NCI-H345 treated with DMSO at 0.1 percent for 48 hours (cell line): ENCODE measurements around the gene SLC25A23.
"Not testable (repeated sequence)": the region's sequence is repeated elsewhere in the genome, so short reads cannot be mapped to it uniquely, and the experiment has no call there.

Source experiments
- DNase-seq: peaks from one replicate; lab custom pipeline; 2025; ENCODE audit not compliant: unreplicated experiment; lab: John Stamatoyannopoulos, UW

Gene SLC25A23

DNA sequence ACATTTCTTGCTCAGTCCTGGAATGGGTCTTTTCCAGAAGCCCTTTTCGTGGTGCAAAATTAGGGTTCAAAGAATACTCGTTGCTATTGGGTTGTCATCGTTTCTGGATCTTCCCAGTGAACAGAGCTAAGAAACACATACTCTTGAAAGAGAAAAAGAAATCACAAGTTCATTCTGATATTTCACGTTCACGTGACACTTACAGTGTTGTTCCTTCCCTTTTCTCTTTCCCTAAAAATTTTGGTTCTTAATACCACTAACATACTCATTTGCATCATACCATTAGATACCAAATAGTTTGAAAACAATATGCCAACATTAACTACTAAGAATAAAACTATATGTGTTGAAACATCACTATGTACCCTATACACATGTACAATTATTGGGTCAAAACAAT, 53.2 kb downstream of the SLC25A23 start:
- no peak for DNase-seq

DNA sequence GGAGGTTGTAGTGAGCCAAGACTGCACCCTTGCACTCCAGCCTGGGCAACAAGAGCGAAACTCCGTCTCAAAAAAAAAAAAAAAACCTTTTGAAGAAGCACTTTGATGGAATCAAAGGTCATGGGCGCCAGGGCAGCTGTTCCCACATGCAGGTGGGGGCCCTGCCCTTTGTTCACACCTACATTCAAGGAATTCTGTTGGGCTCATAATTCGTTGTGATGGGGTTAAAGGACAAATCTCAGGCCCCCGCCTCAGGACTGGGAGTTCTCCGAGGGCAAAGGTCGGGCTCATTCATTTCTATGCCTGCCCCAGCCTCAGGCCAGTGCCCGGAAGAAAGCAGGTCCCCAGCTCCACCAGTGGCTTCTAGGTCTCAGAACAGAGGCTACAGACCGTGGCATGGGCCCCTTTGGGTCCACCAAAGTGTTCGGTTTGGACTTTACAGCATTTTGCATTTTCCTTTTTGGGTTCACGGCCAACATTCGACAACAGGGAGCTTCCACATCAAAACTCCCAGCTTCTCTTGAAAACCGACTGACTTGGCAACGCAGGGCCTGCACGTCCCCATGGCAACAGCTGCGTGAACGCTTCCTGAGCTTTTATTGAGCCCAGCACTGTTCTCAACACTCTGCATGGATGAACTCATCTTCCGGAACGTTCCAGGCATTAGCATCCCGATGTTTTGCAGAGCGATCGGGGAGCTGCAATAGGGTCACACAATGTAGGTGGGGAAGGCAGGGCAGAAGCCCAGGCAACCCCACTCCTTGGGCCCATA, 56.6 kb downstream of the SLC25A23 start:
- DNase-seq, result no peak

DNA sequence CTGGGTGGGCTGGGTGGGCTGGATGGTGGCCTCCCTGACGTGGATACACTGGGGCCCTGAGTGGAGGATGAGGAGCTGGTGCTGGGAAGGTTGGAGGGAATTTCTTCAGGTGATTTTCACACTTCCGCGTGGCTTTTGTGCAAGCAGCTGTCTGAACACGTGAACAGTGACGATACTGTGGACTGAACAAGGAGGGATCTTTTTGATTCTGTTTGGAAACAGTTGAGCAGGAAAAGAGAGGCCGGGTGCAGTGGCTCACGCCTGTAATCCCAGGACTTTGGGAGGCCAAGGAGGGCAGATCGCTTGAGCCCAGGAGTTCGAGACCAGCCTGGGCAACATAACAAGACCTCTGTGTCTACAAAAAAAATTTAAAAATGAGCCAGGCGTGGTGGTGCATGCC, 57.5 kb downstream of the SLC25A23 start:
- DNase-seq, result no peak

DNA sequence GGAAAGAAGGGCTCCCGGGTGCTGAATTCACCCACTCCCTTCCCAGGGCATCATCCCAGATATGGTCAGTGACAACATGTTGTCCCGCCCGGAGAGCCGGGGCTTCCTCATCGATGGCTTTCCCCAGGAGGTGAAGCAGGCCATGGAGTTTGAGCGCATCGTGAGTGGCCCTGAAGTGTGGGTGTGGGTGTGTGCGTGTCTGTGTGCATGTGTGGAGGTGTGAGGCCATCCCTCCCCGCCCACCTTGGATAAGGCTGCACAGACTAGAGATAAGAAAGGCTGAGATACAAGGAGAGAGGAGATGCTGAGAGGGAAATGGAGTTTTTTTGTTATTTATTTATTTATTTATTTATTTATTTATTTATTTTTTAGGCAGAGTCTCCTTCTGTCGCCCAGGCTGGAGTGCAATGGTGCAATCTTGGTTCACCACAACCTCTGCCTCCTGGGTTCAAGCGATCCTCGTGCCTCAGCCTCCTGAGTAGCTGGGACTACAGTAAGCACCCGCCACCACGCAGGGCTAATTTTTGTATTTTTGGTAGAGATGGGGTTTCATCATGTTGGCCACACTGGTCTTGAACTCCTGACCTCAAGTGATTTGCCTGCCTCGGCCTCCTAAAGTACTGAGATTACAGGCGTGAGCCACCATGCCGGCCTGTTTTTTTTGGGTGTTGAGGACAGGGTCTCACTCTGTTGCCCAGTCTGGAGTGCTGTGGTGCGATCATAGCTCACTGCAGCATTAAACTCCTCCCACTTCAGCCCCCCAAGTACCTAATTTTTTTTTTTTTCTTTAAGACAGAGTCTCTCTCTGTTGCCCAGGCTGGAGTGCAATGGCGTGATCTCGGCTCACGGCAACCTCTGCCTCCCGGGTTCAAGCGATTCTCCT, 59.3 kb downstream of the SLC25A23 start:
- not testable (repeated sequence) for DNase-seq

DNA sequence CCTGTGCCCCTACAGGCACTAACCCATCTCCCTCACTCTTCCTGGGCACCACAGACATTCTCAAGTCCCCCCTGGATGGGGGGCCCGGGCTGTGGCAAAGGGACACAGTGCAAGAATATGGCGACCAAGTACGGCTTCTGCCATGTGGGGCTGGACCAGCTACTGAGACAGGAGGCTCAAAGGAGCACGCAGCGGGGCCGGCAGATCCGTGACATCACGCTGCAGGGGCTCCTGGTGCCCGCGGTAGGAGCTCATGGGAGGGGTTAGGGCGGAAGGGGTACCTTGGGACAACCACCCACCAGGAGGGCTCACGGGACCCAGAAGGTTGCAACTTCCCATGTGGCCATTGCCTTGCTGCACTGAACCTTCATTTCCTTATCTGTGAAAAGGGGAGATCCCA, 63.3 kb downstream of the SLC25A23 start:
- DNase-seq, result no peak

DNA sequence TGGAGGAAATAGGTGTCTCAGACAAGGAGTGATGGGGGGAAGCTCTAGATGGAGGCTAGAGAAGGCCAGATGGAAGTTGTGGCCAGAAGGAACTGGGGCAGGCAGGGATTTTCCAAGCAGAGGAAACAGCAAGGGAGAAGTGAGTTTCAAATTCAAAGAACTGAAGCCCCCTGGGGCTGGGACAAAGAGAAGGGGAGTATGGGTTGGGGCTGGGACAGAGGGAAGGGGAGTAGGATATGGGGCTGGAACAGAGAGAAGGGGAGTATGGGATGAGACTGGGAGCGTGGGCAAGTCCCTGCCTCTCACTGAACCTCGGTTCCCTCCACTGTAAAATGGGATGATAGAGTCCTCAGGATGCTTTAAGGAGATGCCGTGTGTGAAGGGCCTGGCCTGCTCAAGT, 64.8 kb downstream of the SLC25A23 start:
- DNase-seq, result no peak

DNA sequence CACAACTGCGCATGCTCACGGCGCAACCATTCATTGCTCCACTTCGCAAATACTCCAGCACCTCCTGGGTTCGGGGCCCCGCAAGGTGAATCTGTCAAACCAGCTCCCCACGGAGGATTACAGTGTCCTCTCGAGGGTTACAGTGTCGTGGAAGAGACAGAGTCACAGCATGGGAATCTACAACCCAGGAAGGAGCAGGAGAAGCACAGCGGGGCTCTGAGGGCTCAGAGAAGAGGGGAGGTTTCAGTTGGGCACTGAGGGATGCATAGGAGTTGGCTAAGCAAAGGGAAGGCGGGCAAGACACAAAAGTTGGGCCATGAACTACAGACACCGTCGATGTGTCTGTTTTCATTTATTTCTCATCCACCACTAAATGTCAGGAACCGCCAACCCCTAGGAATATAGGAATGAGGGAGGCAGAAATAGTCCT, 65.6 kb downstream of the SLC25A23 start:
- no peak for DNase-seq

DNA sequence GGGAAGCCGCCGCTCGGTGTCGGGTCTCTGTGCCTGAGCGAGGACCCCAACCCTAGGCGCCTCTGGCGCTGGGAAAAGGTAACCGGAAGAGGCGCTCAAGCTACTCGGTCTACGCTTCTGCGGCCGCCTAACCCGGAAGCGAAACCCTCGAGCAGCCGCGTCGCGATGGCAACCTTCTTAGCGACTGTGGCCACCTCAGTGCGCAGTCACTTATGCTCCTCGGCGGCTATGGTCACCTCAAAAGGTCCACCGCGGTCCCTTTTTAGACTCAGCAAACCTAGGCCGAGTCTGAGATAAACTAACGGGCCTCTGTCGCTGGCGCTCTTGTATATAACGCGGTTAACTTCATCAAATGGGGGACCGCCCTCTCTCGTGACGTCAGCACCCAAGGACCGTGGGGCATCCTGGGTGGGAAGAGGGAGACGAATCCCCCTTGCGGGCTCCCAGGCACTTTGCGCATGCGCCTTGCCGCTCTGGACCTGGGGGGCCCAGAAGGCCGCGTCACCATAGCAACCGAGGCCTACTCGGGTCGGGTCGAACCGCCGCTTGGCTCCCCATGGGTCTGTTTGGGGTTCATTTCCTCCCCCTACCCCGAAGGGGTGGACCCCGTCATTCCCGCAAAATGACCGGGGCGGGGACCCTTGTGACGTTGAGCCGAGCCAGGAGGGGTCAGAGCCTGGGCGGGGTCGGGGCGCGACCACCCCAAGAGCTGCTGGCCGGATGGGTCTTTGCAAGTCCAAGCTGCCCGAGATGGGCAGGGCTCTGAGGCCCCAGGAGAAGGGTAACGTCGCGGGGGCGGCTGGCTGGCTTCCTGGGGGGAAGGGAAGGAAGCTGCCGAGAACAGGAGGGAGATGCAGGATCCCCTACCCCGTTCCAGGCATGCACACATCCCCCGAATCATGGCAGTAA, 66.3 kb downstream of the SLC25A23 start, which contains the start of gene GTF2F1:
GTF2F1 (minus strand) TSS at position 91 of the 909 bp plus-strand sequence. CDS start 169 bp downstream, outside the sequence.
- peak; percentile 97 for DNase-seq

DNA sequence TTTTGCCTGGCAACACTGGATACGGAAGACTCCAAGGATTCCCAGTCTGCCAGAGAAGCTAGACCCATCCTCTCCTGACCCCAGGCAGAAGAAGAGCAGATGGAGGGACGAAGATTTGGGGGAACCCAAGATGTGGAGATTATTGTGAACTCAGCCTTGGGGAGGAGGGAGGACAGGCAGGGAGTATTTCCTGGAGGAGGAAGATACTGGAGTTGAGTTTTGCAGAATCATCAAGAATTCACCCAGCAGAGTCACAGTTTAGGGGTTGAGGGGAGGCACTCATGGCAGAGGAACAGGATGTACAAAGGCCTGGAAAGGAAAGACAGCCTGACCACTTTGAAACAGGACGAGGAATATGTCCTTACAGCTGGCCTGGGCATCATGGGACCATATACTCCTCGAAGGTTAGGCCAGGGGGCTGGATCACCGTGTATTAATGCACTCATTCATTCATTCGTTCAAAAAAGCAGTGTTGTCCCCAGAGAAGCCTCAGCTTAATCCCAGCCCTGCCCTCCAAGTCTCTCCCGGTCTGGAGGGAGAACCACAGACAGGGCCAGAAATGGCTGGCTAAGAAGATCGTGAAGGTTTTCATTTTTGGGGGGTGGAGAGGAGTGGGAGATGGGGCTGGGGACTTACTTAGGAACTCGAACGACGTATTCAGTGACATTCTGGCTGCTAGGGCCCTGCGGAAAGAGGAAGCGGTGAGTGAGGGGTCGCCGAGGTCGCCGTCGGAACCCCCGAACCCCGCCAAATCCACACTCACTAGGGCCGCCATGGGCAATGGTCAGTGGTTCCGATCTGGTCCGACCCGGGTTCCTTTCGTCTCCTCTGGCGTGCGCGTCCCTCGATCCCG, 67.1 kb downstream of the SLC25A23 start:
- DNase-seq, result no peak
